Endothelial cell of umbilical vein (primary cell): Measurements from ENCODE around the gene IPO13.

ENCODE experiments used
- CTCF ChIP-seq, 2 donors: IDR thresholded peaks; 1 replicate in 1 of 2; 2 replicates in 1 of 2; pipeline ENCODE4 v1.5.1; 2011; ENCODE audit warnings: low read length in 2 of 2, mild to moderate bottlenecking in 2 of 2, moderate library complexity in 2 of 2, control low read depth in 1 of 2, inconsistent platforms in 1 of 2, low read depth in 1 of 2; ENCODE audit not compliant: insufficient read depth in 1 of 2; ENCODE audit errors: extremely low read depth in 1 of 2
- MAX ChIP-seq: IDR thresholded peaks from 2 replicates; pipeline ENCODE4 v1.6.1; 2011; ENCODE audit not compliant: insufficient read depth, insufficient read length
- MYC ChIP-seq: IDR thresholded peaks from one replicate; pipeline ENCODE4 v1.6.1; 2011; ENCODE audit warnings: mild to moderate bottlenecking, low read depth, low read length

GRCh38 chr1:43970911-43971310, 24.2 kb downstream of the IPO13 start:
- no peak for TF ChIP-seq CTCF (IDR thresholded peaks at IDR 0.05; ENCODE audit: extremely low read depth in 1 of 2, insufficient read depth in 1 of 2, low read depth in 1 of 2, low read length in 2 of 2)
- TF ChIP-seq MYC = no peak
- no peak for TF ChIP-seq MAX
